Upper lobe of left lung (tissue), 6 donors: ENCODE measurements around the gene RNPEPL1. TPM values are rescaled to one million over a fixed set of nuclear protein-coding genes. Genes with fewer than 3 reads are reported as not detected.

Source experiments
- ATAC-seq, 2 donors: fragments of 200-7000 bp; cut with Tn5 transposase; one replicate each; pipeline ENCODE4 v1.9.1; 2022; ENCODE audit warnings: mild to moderate bottlenecking in 2 of 2, moderate library complexity in 2 of 2; ENCODE audit not compliant: low FRiP score in 2 of 2
- DNase-seq, 2 donors: peaks; one replicate each; pipeline ENCODE4 v3.0.0-alpha.2; 2019 to 2020
- H3K27ac ChIP-seq, 4 donors: fragments of 200-600 bp; sonication (generic); one replicate each; pipeline ENCODE4 v1.5.1; 2016 to 2019
- H3K27me3 ChIP-seq, 4 donors: fragments of 200-600 bp; sonication (generic); one replicate each; pipeline ENCODE4 v1.5.1; 2017 to 2019
- H3K36me3 ChIP-seq, 4 donors: fragments of 200-600 bp; sonication (generic); one replicate each; pipeline ENCODE4 v1.5.1; 2016 to 2019
- H3K4me1 ChIP-seq, 4 donors: fragments of 200-600 bp; sonication (generic); one replicate each; pipeline ENCODE4 v1.5.1; 2018 to 2019
- H3K4me3 ChIP-seq, 4 donors: fragments of 200-600 bp; sonication (generic); one replicate each; pipeline ENCODE4 v1.5.1; 2017 to 2019; ENCODE audit warnings: mild to moderate bottlenecking in 2 of 4, moderate library complexity in 1 of 4
- H3K9me3 ChIP-seq, 4 donors: fragments of 200-600 bp; sonication (generic); one replicate each; pipeline ENCODE4 v1.5.1; 2018 to 2019
- EP300 ChIP-seq, 4 donors: sonication (generic); formaldehyde crosslinking; IDR thresholded peaks; one replicate each; pipeline ENCODE4 v1.5.1; 2017; ENCODE audit warnings: antibody characterized with exemption in 4 of 4, control low read depth in 2 of 4
- POLR2A ChIP-seq, 4 donors: fragments of 450-650 bp; IDR thresholded peaks; one replicate each; pipeline ENCODE4 v1.5.1; 2016 to 2017; ENCODE audit warnings: antibody characterized with exemption in 4 of 4, mild to moderate bottlenecking in 2 of 4
- POLR2AphosphoS5 ChIP-seq, 2 donors: sonication (generic); formaldehyde crosslinking; IDR thresholded peaks; one replicate each; pipeline ENCODE4 v1.5.1; 2017; ENCODE audit warnings: antibody characterized with exemption in 2 of 2
- WGBS, 2 donors: methylation state at CpG; one replicate each; pipeline ENCODE4 v1.1.5; 2017 to 2018; 5-methylcytosine and 5-hydroxymethylcytosine counted together
- total RNA-seq, 6 donors: library from RNA; depleted of rRNA in 4 of 6; stranded (reverse); fragments of >200 nt in 4 of 6; gene quantifications; one replicate each; pipeline versions ENCODE4 v1.1.0 to v1.2.1, GENCODE V29; 2016 to 2021
- TF ChIP-seq, protein P1 (sequence below), 6 experiments: fragments of 450-650 bp in 4 of 6; fragments of 200-600 bp in 2 of 6; sonication (generic) in 2 of 6; IDR thresholded peaks; one replicate each; pipeline ENCODE4 v1.5.1; 2016 to 2019; ENCODE audit warnings: antibody characterized with exemption in 6 of 6
- donor health status: DM: no; HTN: no; CAD: no; lungs with moderate emphysema.
- donor health status: DM: no; HTN: yes; CAD: no; lungs with severe emphysema.

The RNPEPL1 gene
- total RNA-seq, 6 donors from 2014 or later, result 71.0 to 264 (median 123) TPM

DNA sequence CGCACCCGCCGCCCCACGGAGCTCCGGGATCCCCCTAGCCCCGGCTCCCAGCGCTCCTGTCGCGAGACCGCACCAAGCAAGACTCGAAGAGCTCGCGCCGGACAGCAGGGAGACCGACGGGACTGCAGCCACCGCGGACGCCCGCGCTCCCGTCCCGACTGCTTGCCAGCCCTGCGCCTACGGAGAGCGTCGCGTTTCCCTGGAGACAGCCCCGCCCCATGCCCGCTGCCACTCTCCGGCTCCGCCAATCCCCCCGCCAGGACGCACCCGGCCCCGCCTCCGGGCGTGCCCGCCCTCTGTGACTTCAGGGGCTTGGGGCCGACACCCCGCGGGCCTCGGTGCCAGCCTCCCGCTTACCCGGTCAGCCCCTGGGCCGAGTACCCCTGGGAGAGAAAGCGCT is 10.5 kb upstream of the RNPEPL1 start, which contains the start of gene ANKMY1:
Gene ANKMY1 (minus strand): TSS at position 181 of the 400 bp plus-strand sequence. CDS start 653 bp downstream, outside the sequence.
- Histone ChIP-seq H3K27me3 (no peaks in the 10 kb centered on the region), H3K36me3 (peaks cover 0 to 4% (median 0%) of the 10 kb centered on the region in 4 donors), H3K9me3 (no peaks in the 10 kb centered on the region), H3K4me3 (peak within 1 kb of the TSS; percentile 8 to 54 (median 50)), H3K4me1 (peaks cover 42 to 60% (median 46%) of the 10 kb centered on the region in 4 donors), H3K27ac (peak within 1 kb of the TSS in 1 of 4 donors; percentile 14)
- ATAC-seq, result peak in 1 of 2 donors; percentile 42
- no peak for TF ChIP-seq EP300 (IDR thresholded peaks at IDR 0.05)
- TF ChIP-seq, protein P1, sequence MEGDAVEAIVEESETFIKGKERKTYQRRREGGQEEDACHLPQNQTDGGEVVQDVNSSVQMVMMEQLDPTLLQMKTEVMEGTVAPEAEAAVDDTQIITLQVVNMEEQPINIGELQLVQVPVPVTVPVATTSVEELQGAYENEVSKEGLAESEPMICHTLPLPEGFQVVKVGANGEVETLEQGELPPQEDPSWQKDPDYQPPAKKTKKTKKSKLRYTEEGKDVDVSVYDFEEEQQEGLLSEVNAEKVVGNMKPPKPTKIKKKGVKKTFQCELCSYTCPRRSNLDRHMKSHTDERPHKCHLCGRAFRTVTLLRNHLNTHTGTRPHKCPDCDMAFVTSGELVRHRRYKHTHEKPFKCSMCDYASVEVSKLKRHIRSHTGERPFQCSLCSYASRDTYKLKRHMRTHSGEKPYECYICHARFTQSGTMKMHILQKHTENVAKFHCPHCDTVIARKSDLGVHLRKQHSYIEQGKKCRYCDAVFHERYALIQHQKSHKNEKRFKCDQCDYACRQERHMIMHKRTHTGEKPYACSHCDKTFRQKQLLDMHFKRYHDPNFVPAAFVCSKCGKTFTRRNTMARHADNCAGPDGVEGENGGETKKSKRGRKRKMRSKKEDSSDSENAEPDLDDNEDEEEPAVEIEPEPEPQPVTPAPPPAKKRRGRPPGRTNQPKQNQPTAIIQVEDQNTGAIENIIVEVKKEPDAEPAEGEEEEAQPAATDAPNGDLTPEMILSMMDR (IDR thresholded peaks at IDR 0.05), result no peak
- no peak for TF ChIP-seq POLR2AphosphoS5 (IDR thresholded peaks at IDR 0.05)
- TF ChIP-seq POLR2A (IDR thresholded peaks at IDR 0.05), result no peak
- WGBS, 2 donors, result 5 to 7% methylated on average over 3 to 36 of the region's 47 CpGs
- DNase-seq, result peak; percentile 70 to 94

DNA sequence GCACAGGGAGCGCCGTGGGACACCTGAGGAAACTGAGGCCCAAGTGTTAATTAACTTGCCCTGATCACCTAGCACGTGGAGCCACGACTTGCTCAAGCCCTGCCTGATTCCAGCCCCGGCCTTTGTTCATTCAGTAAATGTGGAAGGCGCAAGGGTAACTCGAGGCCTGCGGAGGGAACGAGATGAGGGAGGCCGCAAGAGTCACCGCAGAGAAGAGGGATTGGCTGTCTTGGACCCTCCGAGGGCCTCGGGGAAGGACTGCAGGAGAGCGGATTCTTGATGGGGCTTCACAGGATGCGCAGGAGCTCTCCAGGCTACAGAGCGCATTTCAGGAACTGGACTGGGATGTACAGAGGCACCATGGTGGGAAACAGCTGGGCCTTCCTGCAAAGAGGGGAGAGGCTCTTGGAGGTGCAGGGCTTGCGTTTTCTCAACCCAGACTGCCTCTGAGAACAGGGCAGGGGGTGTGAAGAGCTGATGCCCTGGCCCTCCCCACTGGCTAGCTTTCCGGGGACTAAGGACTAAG is 10.0 kb upstream of the RNPEPL1 start:
- H3K4me3 ChIP-seq, result peak overlapping the region in 3 of 4 donors; percentile 47 to 54 (median 53)
- 84 to 86% methylated on average over 16 to 18 of the region's 18 CpGs for WGBS, 2 donors
- no peak for ATAC-seq
- no peaks in the 10 kb centered on the region for H3K27me3 ChIP-seq
- no peak overlapping the region for H3K27ac ChIP-seq
- peaks cover 0 to under 1% (median 0%) of the 10 kb centered on the region in 4 donors for H3K36me3 ChIP-seq
- DNase-seq, result no peak
- H3K4me1 ChIP-seq, result peaks cover 44 to 65% (median 48%) of the 10 kb centered on the region in 4 donors
- TF ChIP-seq EP300 (IDR thresholded peaks at IDR 0.05) (no peak), POLR2AphosphoS5 (IDR thresholded peaks at IDR 0.05) (no peak), POLR2A (IDR thresholded peaks at IDR 0.05) (no peak)
- TF ChIP-seq, protein P1 (IDR thresholded peaks at IDR 0.05), result no peak
- H3K9me3 ChIP-seq, result no peaks in the 10 kb centered on the region

DNA sequence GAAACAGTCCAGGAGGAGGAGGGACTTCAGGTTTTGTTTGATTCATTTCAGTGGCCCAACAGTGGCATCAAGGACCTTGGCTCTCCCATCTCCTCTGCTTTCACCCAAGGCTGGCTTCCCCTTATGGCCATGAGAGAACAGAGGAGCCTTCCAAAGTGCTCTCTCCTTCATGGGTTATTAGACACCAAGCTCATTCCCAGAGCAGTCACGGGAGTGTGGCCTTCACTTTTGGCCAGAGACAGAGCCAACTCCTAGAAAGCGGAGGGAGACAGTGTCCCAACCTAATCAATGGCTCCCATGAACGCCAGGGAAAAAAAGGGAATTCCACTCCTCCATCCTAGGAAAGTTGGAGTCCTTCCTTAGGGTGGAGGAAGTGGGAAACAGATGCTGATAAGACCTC is 9.0 kb upstream of the RNPEPL1 start:
- Histone ChIP-seq H3K36me3 (no peaks in the 10 kb centered on the region), H3K27me3 (no peaks in the 10 kb centered on the region), H3K4me1 (peaks cover 45 to 74% (median 51%) of the 10 kb centered on the region in 4 donors), H3K4me3 (peak overlapping the region in 1 of 4 donors; percentile 90), H3K9me3 (no peaks in the 10 kb centered on the region), H3K27ac (peak overlapping the region in 1 of 4 donors; percentile 99)
- ATAC-seq (no peak), DNase-seq (no peak)
- TF ChIP-seq, protein P1 (IDR thresholded peaks at IDR 0.05), result no peak
- TF ChIP-seq EP300 (IDR thresholded peaks at IDR 0.05) (no peak), POLR2A (IDR thresholded peaks at IDR 0.05) (no peak), POLR2AphosphoS5 (IDR thresholded peaks at IDR 0.05) (no peak)
- WGBS, 2 donors, result 95 to 100% methylated on average over 3 of the region's 3 CpGs

DNA sequence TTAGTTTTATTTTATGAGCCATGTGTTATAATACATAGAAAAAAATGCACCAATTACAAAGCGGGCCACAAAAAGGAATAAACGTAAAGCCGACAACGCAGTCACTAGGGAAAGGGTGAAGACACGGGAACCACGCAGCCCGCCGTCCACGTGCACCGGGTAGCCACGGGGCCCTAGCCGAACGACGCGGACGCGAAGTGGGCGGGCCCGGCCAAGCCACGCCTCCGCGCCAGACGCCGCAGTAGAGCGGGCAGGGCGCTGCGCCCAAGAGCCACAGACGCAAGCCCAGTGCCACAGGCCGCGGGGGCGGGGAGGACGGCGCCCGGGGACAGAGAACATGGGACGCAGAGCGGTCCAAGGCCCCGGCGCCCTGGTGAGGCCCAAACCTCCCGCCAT is 8.2 kb upstream of the RNPEPL1 start, which contains the start of gene DUSP28:
Gene DUSP28 (plus strand): TSS at position 274 of the 396 bp plus-strand sequence. CDS start 328 bp downstream, outside the sequence.
- Histone ChIP-seq H3K4me1 (peaks cover 49 to 82% (median 59%) of the 10 kb centered on the region in 4 donors), H3K4me3 (peak within 1 kb of the TSS; percentile 90 to 98 (median 92)), H3K9me3 (no peaks in the 10 kb centered on the region), H3K27me3 (no peaks in the 10 kb centered on the region), H3K27ac (peak within 1 kb of the TSS; percentile 98 to 100 (median 98)), H3K36me3 (no peaks in the 10 kb centered on the region)
- TF ChIP-seq EP300 (IDR thresholded peaks at IDR 0.05) (peak in 1 of 4 donors; percentile 38), POLR2A (IDR thresholded peaks at IDR 0.05) (peak in 3 of 4 donors; percentile 88 to 92 (median 92)), POLR2AphosphoS5 (IDR thresholded peaks at IDR 0.05) (peak; percentile 95 to 97)
- TF ChIP-seq, protein P1 (IDR thresholded peaks at IDR 0.05), result peak in 1 of 6 experiments; percentile 22
- ATAC-seq, result peak; percentile 92
- 1% methylated on average over 20 to 39 of the region's 39 CpGs for WGBS, 2 donors
- peak; percentile 95 to 100 for DNase-seq
